Spleen (tissue), 11 donors: ENCODE measurements around the gene CSTPP1. TPM values are rescaled to one million over a fixed set of nuclear protein-coding genes. Genes with fewer than 3 reads are reported as not detected.

Source experiments
- DNase-seq: peaks from one replicate; pipeline ENCODE4 v3.0.0-alpha.2; 2020
- H3K27ac ChIP-seq, 8 donors: fragments of 200-600 bp; sonication (generic) in 7 of 8; 1 replicate in 4 of 8; 2 replicates in 4 of 8; pipeline versions ENCODE4 v1.5.0 to v1.8.0; 2016 to 2021; ENCODE audit warnings: inconsistent platforms in 4 of 8, mild to moderate bottlenecking in 4 of 8, moderate library complexity in 1 of 8
- H3K27me3 ChIP-seq, 7 donors: fragments of 200-600 bp; sonication (generic) in 6 of 7; replicated peaks in 1 of 7; 1 replicate in 4 of 7; 2 replicates in 3 of 7; pipeline versions ENCODE4 v1.5.0 to v1.8.0; 2016 to 2021; ENCODE audit warnings: inconsistent platforms in 3 of 7, mild to moderate bottlenecking in 1 of 7
- H3K36me3 ChIP-seq, 6 donors: fragments of 200-600 bp; sonication (generic) in 5 of 6; 1 replicate in 4 of 6; 2 replicates in 2 of 6; pipeline versions ENCODE4 v1.5.0 to v1.8.0; 2016 to 2021; ENCODE audit warnings: inconsistent platforms in 2 of 6
- H3K4me1 ChIP-seq, 6 donors: fragments of 200-600 bp; sonication (generic) in 5 of 6; 1 replicate in 3 of 6; 2 replicates in 3 of 6; pipeline versions ENCODE4 v1.5.0 to v1.8.0; 2016 to 2021; ENCODE audit warnings: inconsistent platforms in 3 of 6
- H3K4me3 ChIP-seq, 8 donors: fragments of 200-600 bp; sonication (generic) in 7 of 8; 1 replicate in 4 of 8; 2 replicates in 4 of 8; pipeline versions ENCODE4 v1.5.0 to v1.8.0; 2016 to 2021; ENCODE audit warnings: inconsistent platforms in 4 of 8, mild to moderate bottlenecking in 4 of 8, moderate library complexity in 2 of 8
- H3K9me3 ChIP-seq, 8 donors: fragments of 200-600 bp; sonication (generic) in 7 of 8; 1 replicate in 4 of 8; 2 replicates in 4 of 8; pipeline versions ENCODE4 v1.5.0 to v1.8.0; 2016 to 2021; ENCODE audit warnings: inconsistent platforms in 4 of 8
- CTCF ChIP-seq, 11 experiments: fragments of 200-600 bp in 7 of 11; fragments of 450-650 bp in 4 of 11; sonication (generic) in 4 of 11; IDR thresholded peaks in 8 of 11; conservative IDR thresholded peaks in 3 of 11; 1 replicate in 7 of 11; 2 replicates in 4 of 11; pipeline versions ENCODE4 v1.4.0 to v1.8.0; 2016 to 2021; ENCODE audit warnings: antibody characterized with exemption in 11 of 11, inconsistent platforms in 4 of 11, mild to moderate bottlenecking in 1 of 11
- POLR2A ChIP-seq, 3 donors: fragments of 450-650 bp; IDR thresholded peaks; one replicate each; pipeline ENCODE4 v1.5.1; 2017; ENCODE audit warnings: antibody characterized with exemption in 3 of 3, mild to moderate bottlenecking in 1 of 3
- POLR2AphosphoS5 ChIP-seq, 3 donors: sonication (generic); formaldehyde crosslinking; IDR thresholded peaks; one replicate each; pipeline ENCODE4 v1.5.1; 2017; ENCODE audit warnings: antibody characterized with exemption in 3 of 3
- WGBS, 5 donors: extraction: QIAGEN DNeasy Blood & Tissue Kit in 3 of 5; methylation state at CpG; one replicate each; pipeline versions ENCODE4 v1.1.5 to v1.1.7; 2013 to 2018; 5-methylcytosine and 5-hydroxymethylcytosine counted together
- intact Hi-C: fragments of 100-400 bp; cut with DNase I; formaldehyde crosslinking; loops from one replicate; pipeline ENCODE4 v1.15.0; 2023; ENCODE audit warnings: low total_unique reads
- polyA plus RNA-seq, 3 donors: library from polyadenylated mRNA; stranded (reverse); fragments of 200-250 nt; gene quantifications; one replicate each; pipeline ENCODE4 v1.2.1, GENCODE V29; 2013
- total RNA-seq, 7 donors: library from RNA; depleted of rRNA in 3 of 7; stranded (reverse); fragments of >200 nt in 3 of 7; fragmentation: NEBNext Ultra II Directional in 4 of 7; extraction: Animal tissue kit (Norgen Biotek cat#: 25700) in 4 of 7; gene quantifications; one replicate each; pipeline versions ENCODE4 v1.1.0 to v1.2.1, GENCODE V29; 2016 to 2021
- donor health status: healthy with polysubstance abuse.
- donor health status: DM: no; HTN: no; CAD: no; lungs with moderate emphysema.
- donor health status: DM: no; HTN: no; CAD: no.
- donor health status: Bipolar disorder and iron deficiency.
- donor health status: healthy.
- donor health status: DM: no; HTN: no; CAD: no.
- donor health status: DM: yes; HTN: yes; CAD: no.

CSTPP1 gene
- total and polyA plus RNA-seq, 10 donors, result 8.6 to 23.0 (median 14.4) TPM

DNA sequence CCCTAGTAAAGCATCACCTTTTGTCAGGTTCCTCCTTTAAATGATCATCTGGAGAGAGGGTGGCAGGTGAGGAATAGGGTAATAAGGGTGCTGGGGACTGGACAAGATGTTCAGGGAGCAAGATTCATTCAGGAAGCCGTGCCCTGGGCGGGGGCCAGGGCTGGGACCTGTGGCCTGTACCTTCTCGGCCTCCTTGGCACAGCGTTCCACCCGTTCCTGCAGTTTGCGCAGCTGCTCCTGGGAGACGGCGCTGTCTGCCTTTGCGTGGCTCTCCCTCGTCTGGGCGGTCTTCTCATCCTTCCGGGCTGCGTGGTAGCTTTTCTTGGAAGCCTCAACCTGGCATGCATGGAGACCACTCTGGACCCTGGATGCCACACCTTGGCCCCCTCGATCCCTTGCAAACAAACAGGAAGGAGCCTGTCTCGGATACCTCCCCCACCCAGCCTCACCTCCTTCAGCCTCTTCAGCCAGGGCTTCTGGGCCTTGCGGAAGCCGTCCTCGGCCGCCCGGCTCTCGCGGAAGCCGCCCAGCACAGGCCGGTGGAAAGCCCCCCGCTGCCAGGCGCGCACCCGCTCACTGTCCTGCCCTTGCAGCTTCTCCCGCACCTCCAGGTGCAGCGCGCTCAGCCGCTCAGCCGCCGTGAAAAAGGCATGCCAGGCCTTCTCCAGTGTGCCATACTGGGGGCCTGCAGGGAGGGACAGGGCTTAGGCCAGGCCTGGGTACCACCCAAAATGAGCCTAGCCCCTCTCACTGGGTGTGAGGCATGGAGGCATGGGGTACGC lies 243.6 kb downstream of the CSTPP1 start:
- DNase-seq, result no peak
- H3K27me3 ChIP-seq, result peaks cover 0 to 31% (median 9%) of the 10 kb centered on the region in 7 donors
- no peak for TF ChIP-seq CTCF (IDR thresholded peaks at IDR 0.05 in 8 of 11, conservative IDR thresholded peaks at IDR 0.05 in 3 of 11)
- TF ChIP-seq POLR2A (IDR thresholded peaks at IDR 0.05), result no peak
- TF ChIP-seq POLR2AphosphoS5 (IDR thresholded peaks at IDR 0.05), result no peak
- no peak overlapping the region for H3K27ac ChIP-seq
- H3K9me3 ChIP-seq, result no peaks in the 10 kb centered on the region
- H3K4me3 ChIP-seq, result no peak overlapping the region
- WGBS, 5 donors, result 94 to 97% (median 95%) methylated on average over 35 of the region's 35 CpGs
- peaks cover 22 to 49% (median 33%) of the 10 kb centered on the region in 6 donors for H3K4me1 ChIP-seq
- H3K36me3 ChIP-seq, result peaks cover 0 to 21% (median 2%) of the 10 kb centered on the region in 6 donors
- intact Hi-C loops, result no loop called here

- peaks cover 0 to 42% (median 16%) of the 10 kb centered on the region in 7 donors for H3K27me3 ChIP-seq
- intact Hi-C loops, result no loop called here
- no peak for DNase-seq
- no peaks in the 10 kb centered on the region for H3K9me3 ChIP-seq
- no peak overlapping the region for H3K27ac ChIP-seq
- peaks cover 0 to 17% (median 0%) of the 10 kb centered on the region in 6 donors for H3K36me3 ChIP-seq
- H3K4me1 ChIP-seq, result peaks cover 17 to 48% (median 32%) of the 10 kb centered on the region in 6 donors
- WGBS, 5 donors, result 87 to 97% (median 89%) methylated on average over 6 of the region's 6 CpGs
- no peak for TF ChIP-seq POLR2AphosphoS5 (IDR thresholded peaks at IDR 0.05)
- no peak for TF ChIP-seq POLR2A (IDR thresholded peaks at IDR 0.05)
- no peak for TF ChIP-seq CTCF (IDR thresholded peaks at IDR 0.05 in 8 of 11, conservative IDR thresholded peaks at IDR 0.05 in 3 of 11)
- H3K4me3 ChIP-seq, result no peak overlapping the region
These were observed 244.7 kb downstream of the CSTPP1 start for GRCh38 chr11:47181271-47181670.

DNA sequence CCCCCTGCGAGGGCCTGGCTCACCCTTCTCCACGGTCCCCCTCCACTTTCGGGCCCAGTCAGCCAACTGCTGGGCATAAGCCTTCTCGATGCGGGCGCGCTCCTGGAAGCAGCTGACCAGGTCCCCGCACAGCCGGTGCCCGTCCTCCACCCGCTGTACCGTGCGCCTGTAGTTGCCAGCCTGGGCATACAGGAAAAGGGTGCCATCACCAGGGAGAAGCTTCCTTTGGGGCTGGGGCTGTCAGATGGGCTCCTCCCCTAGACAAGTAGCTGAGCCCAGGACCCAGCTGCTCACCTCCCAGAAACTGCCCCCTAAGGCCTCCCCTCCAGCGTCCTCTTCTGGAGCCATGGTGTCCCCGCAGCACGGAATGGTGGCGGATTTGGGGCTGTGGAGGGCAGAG lies 245.8 kb downstream of the CSTPP1 start:
- no peak for TF ChIP-seq CTCF (IDR thresholded peaks at IDR 0.05 in 8 of 11, conservative IDR thresholded peaks at IDR 0.05 in 3 of 11)
- no peak for TF ChIP-seq POLR2A (IDR thresholded peaks at IDR 0.05)
- TF ChIP-seq POLR2AphosphoS5 (IDR thresholded peaks at IDR 0.05), result no peak
- Histone ChIP-seq H3K9me3 (no peaks in the 10 kb centered on the region), H3K27ac (no peak overlapping the region), H3K4me1 (peaks cover 23 to 54% (median 38%) of the 10 kb centered on the region in 6 donors), H3K4me3 (no peak overlapping the region), H3K27me3 (peaks cover 0 to 53% (median 24%) of the 10 kb centered on the region in 7 donors), H3K36me3 (peaks cover 0 to 17% (median 0%) of the 10 kb centered on the region in 6 donors)
- 91 to 96% (median 96%) methylated on average over 13 to 17 of the region's 17 CpGs for WGBS, 5 donors
- intact Hi-C loops, result no loop called here
- DNase-seq, result no peak
